HCT116 (cell line): Measurements from ENCODE around the gene SFTPA1. TPM values are rescaled to one million over a fixed set of nuclear protein-coding genes. Genes with fewer than 3 reads are reported as not detected.

Experiments used
- ATAC-seq: fragments of 200-7000 bp; cut with Tn5 transposase; 2 replicates; pipeline ENCODE4 v1.9.1; 2020; ENCODE audit warnings: mild to moderate bottlenecking, moderate library complexity
- BruUV-seq: library from RNA; stranded (reverse); fragments of 400-500 nt; replicated peaks from 2 replicates; lab custom pipeline; 2021; lab: Mats Ljungman, UMichigan
- CTCF ChIA-PET: fragments of 300-600 bp; sonication (Branson Sonifier 250); formaldehyde crosslinking; loops from one replicate; lab custom pipeline; 2021; ENCODE audit warnings: antibody characterized with exemption; lab: Charles Lee
- POLR2A ChIA-PET: fragments of 300-600, 350-600 bp; sonication (Branson Sonifier 250); formaldehyde crosslinking; loops from one replicate; lab custom pipeline; 2021; ENCODE audit warnings: antibody characterized with exemption; lab: Charles Lee
- RAD21 ChIA-PET, 2 experiments: fragments of 300-600 bp; sonication (Branson Sonifier 250); formaldehyde crosslinking; loops; one replicate each; lab custom pipeline; 2023; ENCODE audit warnings: low total read pairs in 2 of 2; ENCODE audit not compliant: uncharacterized antibody in 2 of 2, unreplicated experiment in 2 of 2, low non-redundant PET in 1 of 2; lab: Charles Lee
- DNase-seq: peaks from one replicate; pipeline ENCODE4 v3.0.0-alpha.2; 2010; ENCODE audit warnings: low read depth, low spot score
- H2AFZ ChIP-seq: fragments of 200-600 bp; shearing (Covaris generic), sonication (generic); 2 replicates; pipeline ENCODE4 v1.6.1; 2017; ENCODE audit warnings: low read depth, mixed run types, mixed read lengths, antibody characterized with exemption, low read length; ENCODE audit not compliant: poor library complexity, severe bottlenecking
- H3K27ac ChIP-seq: 2 replicates; pipeline ENCODE4 v1.5.1; 2012; ENCODE audit warnings: low read depth, low read length
- H3K27me3 ChIP-seq: fragments of 200-600 bp; sonication (generic); 2 replicates; pipeline ENCODE4 v1.6.1; 2016; ENCODE audit warnings: mixed run types, low read length, mixed read lengths; ENCODE audit not compliant: insufficient read depth
- H3K36me3 ChIP-seq, 2 experiments: fragments of 200-500 bp in 1 of 2; fragments of 200-600 bp in 1 of 2; sonication (Bioruptor generic) in 1 of 2; sonication (generic) in 1 of 2; 2 replicates each; pipeline versions ENCODE4 v1.5.1 to v1.6.1; 2014 to 2016; ENCODE audit warnings: low read length in 2 of 2, inconsistent platforms in 1 of 2, mixed read lengths in 1 of 2, mixed run types in 1 of 2; ENCODE audit not compliant: insufficient read depth in 2 of 2, control insufficient read depth in 1 of 2
- H3K4me1 ChIP-seq, 2 experiments: fragments of 200-600 bp in 1 of 2; sonication (generic) in 1 of 2; 2 replicates each; pipeline versions ENCODE4 v1.5.1 to v1.6.1; 2012 to 2017; ENCODE audit warnings: low read length in 2 of 2, inconsistent platforms in 1 of 2, mild to moderate bottlenecking in 1 of 2, mixed read lengths in 1 of 2, mixed run types in 1 of 2, moderate library complexity in 1 of 2; ENCODE audit not compliant: insufficient read depth in 2 of 2, control insufficient read depth in 1 of 2
- H3K4me2 ChIP-seq: fragments of 200-600 bp; sonication (generic); 2 replicates; pipeline ENCODE4 v1.6.1; 2017; ENCODE audit warnings: mixed run types, low read length, mixed read lengths
- H3K4me3 ChIP-seq, 2 experiments: fragments of 200-600 bp in 1 of 2; sonication (generic) in 1 of 2; replicated peaks in 1 of 2; 2 replicates each; pipeline ENCODE4 v1.5.1; 2011 to 2016; ENCODE audit warnings: low read length in 2 of 2, control low read depth in 1 of 2, low read depth in 1 of 2, mild to moderate bottlenecking in 1 of 2, mixed read lengths in 1 of 2, mixed run types in 1 of 2
- H3K79me2 ChIP-seq: fragments of 200-600 bp; sonication (generic); 2 replicates; pipeline ENCODE4 v1.6.1; 2017; ENCODE audit warnings: mild to moderate bottlenecking, mixed run types, low read length, moderate library complexity, mixed read lengths; ENCODE audit not compliant: insufficient read depth
- H3K9ac ChIP-seq: fragments of 200-600 bp; sonication (generic); 2 replicates; pipeline ENCODE4 v1.6.1; 2016; ENCODE audit warnings: low read length, mixed read lengths
- H3K9me2 ChIP-seq: fragments of 200-600 bp; sonication (generic), shearing (Covaris generic); 2 replicates; pipeline ENCODE4 v1.6.1; 2017; ENCODE audit warnings: mixed run types, mild to moderate bottlenecking, moderate library complexity; ENCODE audit not compliant: insufficient read depth
- H3K9me3 ChIP-seq, 2 experiments: fragments of 200-500 bp in 1 of 2; fragments of 200-600 bp in 1 of 2; sonication (Bioruptor generic) in 1 of 2; sonication (generic) in 1 of 2; 2 replicates each; pipeline ENCODE4 v1.6.1; 2014 to 2017; ENCODE audit warnings: low read length in 2 of 2, mixed read lengths in 2 of 2, inconsistent platforms in 1 of 2, low read depth in 1 of 2, mild to moderate bottlenecking in 1 of 2, mixed run types in 1 of 2, moderate library complexity in 1 of 2; ENCODE audit not compliant: control insufficient read depth in 1 of 2, insufficient read depth in 1 of 2
- H4K20me1 ChIP-seq: fragments of 200-600 bp; sonication (generic), shearing (Covaris generic); 2 replicates; pipeline ENCODE4 v1.6.1; 2017; ENCODE audit warnings: mixed run types, mild to moderate bottlenecking, moderate library complexity; ENCODE audit not compliant: insufficient read depth
- CBX3 ChIP-seq: IDR thresholded peaks from 2 replicates; pipeline ENCODE4 v1.6.1; 2012; ENCODE audit warnings: low read depth
- CEBPB ChIP-seq: IDR thresholded peaks from 2 replicates; pipeline ENCODE4 v1.6.1; 2012; ENCODE audit warnings: low read depth
- CTCF ChIP-seq, 3 experiments: fragments of 200-600 bp in 1 of 3; sonication (generic) in 1 of 3; IDR thresholded peaks in 2 of 3; conservative IDR thresholded peaks in 1 of 3; 2 replicates each; pipeline ENCODE4 v1.5.1; 2012 to 2017; ENCODE audit warnings: low read depth in 2 of 3, low read length in 2 of 3, antibody characterized with exemption in 1 of 3, borderline replicate concordance in 1 of 3, control low read depth in 1 of 3, mild to moderate bottlenecking in 1 of 3, mixed read lengths in 1 of 3, mixed run types in 1 of 3, moderate library complexity in 1 of 3; ENCODE audit not compliant: insufficient read depth in 1 of 3
- EGR1 ChIP-seq: IDR thresholded peaks from 2 replicates; pipeline ENCODE4 v1.6.1; 2012; ENCODE audit warnings: low read depth
- ELF1 ChIP-seq: IDR thresholded peaks from 2 replicates; pipeline ENCODE4 v1.6.1; 2012; ENCODE audit warnings: low read depth, borderline replicate concordance
- EZH2phosphoT487 ChIP-seq: fragments of 200-600 bp; IDR thresholded peaks from 2 replicates; pipeline ENCODE4 v1.6.1; 2018; ENCODE audit warnings: antibody characterized with exemption, borderline replicate concordance
- FOSL1 ChIP-seq: IDR thresholded peaks from 2 replicates; pipeline ENCODE4 v1.6.1; 2012; ENCODE audit warnings: low read depth
- JUND ChIP-seq: IDR thresholded peaks from 2 replicates; pipeline ENCODE4 v1.6.1; 2012
- MAX ChIP-seq: IDR thresholded peaks from 2 replicates; pipeline ENCODE4 v1.6.1; 2012
- POLR2A ChIP-seq: IDR thresholded peaks from 2 replicates; pipeline ENCODE4 v1.7.0; 2011; ENCODE audit warnings: borderline replicate concordance; ENCODE audit not compliant: insufficient read depth, insufficient read length; ENCODE audit errors: extremely low read depth
- RAD21 ChIP-seq: IDR thresholded peaks from 2 replicates; pipeline ENCODE4 v1.6.1; 2012; ENCODE audit warnings: low read depth, mild to moderate bottlenecking
- REST ChIP-seq: IDR thresholded peaks from 2 replicates; pipeline ENCODE4 v1.6.1; 2012; ENCODE audit warnings: low read depth
- SIN3A ChIP-seq: IDR thresholded peaks from 2 replicates; pipeline ENCODE4 v1.6.1; 2012; ENCODE audit warnings: low read depth
- SP1 ChIP-seq: IDR thresholded peaks from 2 replicates; pipeline ENCODE4 v1.6.1; 2012; ENCODE audit warnings: low read depth
- SRF ChIP-seq: IDR thresholded peaks from 2 replicates; pipeline ENCODE4 v1.6.1; 2012; ENCODE audit warnings: low read depth
- TCF7L2 ChIP-seq: IDR thresholded peaks from 2 replicates; pipeline ENCODE4 v1.7.0; 2011; ENCODE audit warnings: borderline replicate concordance, inconsistent platforms; ENCODE audit not compliant: insufficient read depth, insufficient read length; ENCODE audit errors: extremely low read depth
- YY1 ChIP-seq: IDR thresholded peaks from 2 replicates; pipeline ENCODE4 v1.6.1; 2011; ENCODE audit warnings: low read length, low read depth, moderate library complexity, mild to moderate bottlenecking; ENCODE audit not compliant: insufficient replicate concordance; ENCODE audit errors: extremely low read depth
- ZBTB33 ChIP-seq: IDR thresholded peaks from 2 replicates; pipeline ENCODE4 v1.6.1; 2011; ENCODE audit warnings: mild to moderate bottlenecking, low read length, moderate library complexity; ENCODE audit not compliant: insufficient replicate concordance; ENCODE audit errors: extremely low read depth
- ZFX ChIP-seq: fragments of 450-650 bp; IDR thresholded peaks from 2 replicates; pipeline ENCODE4 v1.6.1; 2017
- intact Hi-C: fragments of 100-400 bp; cut with micrococcal nuclease; formaldehyde crosslinking; loops from 2 replicates; pipeline ENCODE4 v1.10.0; 2022
- total RNA-seq: library from RNA; stranded (reverse); gene quantifications from one replicate; pipeline ENCODE4 v1.2.1, GENCODE V29; 2021; ENCODE audit not compliant: unreplicated experiment

SFTPA1 gene
- total RNA-seq, 1 experiment from 2014 or later: 6.5 TPM

GRCh38 chr10:79582096-79582495, 28.6 kb upstream of the SFTPA1 start:
- Histone ChIP-seq H3K9ac (no peak overlapping the region), H3K9me3 (no peaks in the 10 kb centered on the region), H3K4me3 (no peak overlapping the region), H3K4me2 (no peak overlapping the region)
- TF ChIP-seq EGR1 (no peak), YY1 (no peak), RAD21 (no peak), JUND (no peak), ZBTB33 (no peak), FOSL1 (no peak), CBX3 (no peak), REST (no peak), SP1 (no peak), CTCF (IDR thresholded peaks at IDR 0.05 in 2 of 3, conservative IDR thresholded peaks at IDR 0.05 in 1 of 3; ENCODE audit: borderline replicate concordance in 1 of 3, insufficient read depth in 1 of 3, low read depth in 2 of 3, low read length in 2 of 3) (no peak), EZH2phosphoT487 (no peak), CEBPB (no peak), SRF (no peak), SIN3A (no peak), POLR2A (no peak), ELF1 (no peak), MAX (no peak), ZFX (no peak), TCF7L2 (no peak)
- TF ChIP-seq, all 23 proteins: peak for 0
- Histone ChIP-seq H3K4me1 (no peaks in the 10 kb centered on the region), H2AFZ (no peak overlapping the region), H3K27me3 (no peaks in the 10 kb centered on the region), H3K79me2 (no peaks in the 10 kb centered on the region), H3K9me2 (no peaks in the 10 kb centered on the region), H4K20me1 (no peaks in the 10 kb centered on the region), H3K27ac (no peak overlapping the region), H3K36me3 (no peaks in the 10 kb centered on the region)
- ATAC-seq (no peak), DNase-seq (no peak)
- POLR2A ChIA-PET: no interaction called here
- intact Hi-C loops: no loop called here
- CTCF ChIA-PET: no interaction called here
- no TSS peak for BruUV-seq
- RAD21 ChIA-PET: no interaction called here
